Measurements from ENCODE around the gene PPIA.

PPIA gene

GRCh38 chr7:44759246-44759645 lies 37.2 kb upstream of the PPIA start:
- Histone ChIP-seq H3K4me3 (no peak overlapping the region), H3K27ac (no peak overlapping the region)
- DNase-seq (ENCODE audit: low spot score) = no peak
- no peak for TF ChIP-seq CTCF (IDR thresholded peaks at IDR 0.05)

- DNase-seq (ENCODE audit: low spot score) = no peak
- H3K27ac ChIP-seq = no peak overlapping the region
- H3K4me3 ChIP-seq = no peak overlapping the region
- no peak for TF ChIP-seq CTCF (IDR thresholded peaks at IDR 0.05)
Observed at GRCh38 chr7:44760034-44760580, 36.4 kb upstream of the PPIA start.

GRCh38 chr7:44761207-44762161 lies 35.0 kb upstream of the PPIA start:
- no peak for DNase-seq (ENCODE audit: low spot score)
- Histone ChIP-seq H3K27ac (peak overlapping the region in 1 of 2 donors; percentile 17), H3K4me3 (no peak overlapping the region)
- no peak for TF ChIP-seq CTCF (IDR thresholded peaks at IDR 0.05)

- no peak overlapping the region for H3K27ac ChIP-seq
- TF ChIP-seq CTCF (IDR thresholded peaks at IDR 0.05) = no peak
- no peak overlapping the region for H3K4me3 ChIP-seq
- DNase-seq (ENCODE audit: low spot score) = no peak
Observed at GRCh38 chr7:44762300-44762699, 34.2 kb upstream of the PPIA start.

- TF ChIP-seq CTCF (IDR thresholded peaks at IDR 0.05) = no peak
- no peak for DNase-seq (ENCODE audit: low spot score)
- Histone ChIP-seq H3K4me3 (no peak overlapping the region), H3K27ac (no peak overlapping the region)
Observed at GRCh38 chr7:44762726-44763522, 33.6 kb upstream of the PPIA start.

- Histone ChIP-seq H3K4me3 (no peak overlapping the region), H3K27ac (no peak overlapping the region)
- TF ChIP-seq CTCF (IDR thresholded peaks at IDR 0.05) = no peak
- DNase-seq (ENCODE audit: low spot score) = no peak
Observed at GRCh38 chr7:44764081-44764480, 32.4 kb upstream of the PPIA start.
